Endometrial microvascular endothelial cells (primary cell): Measurements from ENCODE around the gene RNF19B. TPM values are rescaled to one million over a fixed set of nuclear protein-coding genes. Genes with fewer than 3 reads are reported as not detected.

Source experiments
- in situ Hi-C: cut with HindIII; loops from 2 replicates; pipeline ENCODE4 v1.10.0; 2017; ENCODE audit warnings: low sequenced_read_pairs, low pct_unique_long_range_greater_than_20kb; ENCODE audit errors: inconsistent ontology term
- total RNA-seq: library from RNA; depleted of rRNA; stranded (reverse); fragments of >200 nt; gene quantifications from one replicate; pipeline ENCODE4 v1.2.3, GENCODE V29; 2015; ENCODE audit errors: inconsistent ontology term

Gene RNF19B
- total RNA-seq, result 42.2 TPM

GRCh38 chr1:32964461-32965250, at the start of gene RNF19B:
TSS of gene RNF19B (minus strand) at chr1:32964809. CDS start at chr1:32964685, 124 bp downstream.
- in situ Hi-C loops, result no loop called here

- in situ Hi-C loops, result no loop called here
Observed at GRCh38 chr1:33013791-33014190, 49.2 kb upstream of the RNF19B start.

GRCh38 chr1:33012165-33012564, 47.6 kb upstream of the RNF19B start:
- in situ Hi-C loops, result no loop called here

- in situ Hi-C loops, result no loop called here
Observed at GRCh38 chr1:33010932-33011731, 46.5 kb upstream of the RNF19B start.

- in situ Hi-C loops, result no loop called here
Observed at GRCh38 chr1:33009561-33009960, 45.0 kb upstream of the RNF19B start.

GRCh38 chr1:33008051-33008914, 43.7 kb upstream of the RNF19B start:
- in situ Hi-C loops, result no loop called here

- in situ Hi-C loops, result no loop called here
Observed at GRCh38 chr1:33007190-33008050, 42.8 kb upstream of the RNF19B start.

GRCh38 chr1:33005838-33006421, 41.3 kb upstream of the RNF19B start:
- in situ Hi-C loops, result no loop called here

- in situ Hi-C loops, result no loop called here
Observed at GRCh38 chr1:33005117-33005837, 40.7 kb upstream of the RNF19B start.

GRCh38 chr1:33004613-33005012, 40.0 kb upstream of the RNF19B start:
- in situ Hi-C loops, result no loop called here

- in situ Hi-C loops, result no loop called here
Observed at GRCh38 chr1:33003657-33004056, 39.0 kb upstream of the RNF19B start.

GRCh38 chr1:33002006-33002405, 37.4 kb upstream of the RNF19B start:
- in situ Hi-C loops, result no loop called here

GRCh38 chr1:33001282-33001681, 36.7 kb upstream of the RNF19B start:
- in situ Hi-C loops, result no loop called here

- in situ Hi-C loops, result no loop called here
Observed at GRCh38 chr1:33000427-33001026, 35.9 kb upstream of the RNF19B start.

- in situ Hi-C loops, result no loop called here
Observed at GRCh38 chr1:32998997-32999396, 34.4 kb upstream of the RNF19B start.

GRCh38 chr1:32998064-32998463, 33.5 kb upstream of the RNF19B start:
- in situ Hi-C loops, result no loop called here

- in situ Hi-C loops, result no loop called here
Observed at GRCh38 chr1:32997381-32997891, 32.8 kb upstream of the RNF19B start.
